GM12878 (cell line): Measurements from ENCODE around the gene SGK2. TPM values are rescaled to one million over a fixed set of nuclear protein-coding genes. Genes with fewer than 3 reads are reported as not detected.

Source experiments
- ATAC-seq: fragments of 200-7000 bp; cut with Tn5 transposase; 3 replicates; pipeline ENCODE4 v1.9.1; 2020; ENCODE audit warnings: mild to moderate bottlenecking, moderate library complexity
- BruUV-seq: library from RNA; stranded (reverse); fragments of 400-500 nt; replicated peaks from 2 replicates; lab custom pipeline; 2021; lab: Mats Ljungman, UMichigan
- CTCF ChIA-PET: fragments of 300-600 bp; sonication (Branson Sonifier 250); formaldehyde crosslinking; extraction: SDS; loops from one replicate; lab custom pipeline; 2021; ENCODE audit warnings: inconsistent platforms; lab: Yijun Ruan, JAX
- POLR2A ChIA-PET: fragments of 350-600 bp; formaldehyde crosslinking; extraction: SDS; loops from one replicate; lab custom pipeline; 2021; ENCODE audit warnings: inconsistent platforms; lab: Charles Lee
- RAD21 ChIA-PET: fragments of 300-600 bp; sonication (Branson Sonifier 250); formaldehyde crosslinking; loops from one replicate; lab custom pipeline; 2023; ENCODE audit warnings: antibody characterized with exemption; ENCODE audit not compliant: unreplicated experiment; lab: Charles Lee
- SMC1A ChIA-PET: fragments of 300-600 bp; sonication (Branson Sonifier 250); formaldehyde crosslinking; loops from one replicate; lab custom pipeline; 2023; ENCODE audit not compliant: unreplicated experiment, uncharacterized antibody; lab: Charles Lee
- DNase-seq: peaks from one replicate; pipeline ENCODE4 v3.0.0-alpha.2; 2011; ENCODE audit warnings: low read depth, low spot score
- FAIRE-seq: peaks from 3 replicates; lab custom pipeline; 2011; peaks lifted over from hg19 to GRCh38; lab: Jason Lieb, UNC
- H2AFZ ChIP-seq: 2 replicates; pipeline ENCODE4 v1.6.0; 2011; ENCODE audit warnings: low read depth, low read length, control low read depth; ENCODE audit not compliant: control insufficient read depth
- H3K27ac ChIP-seq: 2 replicates; pipeline ENCODE4 v1.5.1; 2011; ENCODE audit warnings: control low read depth; ENCODE audit not compliant: control insufficient read depth, insufficient read depth
- H3K27me3 ChIP-seq, 2 experiments: replicated peaks in 1 of 2; 2 replicates each; pipeline versions ENCODE4 v1.6.0 to v1.6.1; 2011; ENCODE audit warnings: low read length in 1 of 2; ENCODE audit not compliant: control insufficient read depth in 2 of 2, insufficient read depth in 2 of 2
- H3K36me3 ChIP-seq, 2 experiments: 2 replicates each; pipeline ENCODE4 v1.5.1; 2011; ENCODE audit warnings: low read length in 1 of 2; ENCODE audit not compliant: control insufficient read depth in 2 of 2, insufficient read depth in 2 of 2
- H3K4me1 ChIP-seq: 2 replicates; pipeline ENCODE4 v1.6.1; 2011; ENCODE audit warnings: mild to moderate bottlenecking, low read length, moderate library complexity, mixed read lengths; ENCODE audit not compliant: control insufficient read depth, insufficient read depth
- H3K4me2 ChIP-seq: 2 replicates; pipeline ENCODE4 v1.6.0; 2011; ENCODE audit warnings: control low read depth; ENCODE audit not compliant: control insufficient read depth, insufficient read depth
- H3K4me3 ChIP-seq: fragments of 200-600 bp; sonication (generic); 2 replicates; pipeline ENCODE4 v1.5.1; 2016
- H3K79me2 ChIP-seq: 2 replicates; pipeline ENCODE4 v1.6.0; 2011; ENCODE audit warnings: low read length; ENCODE audit not compliant: control insufficient read depth, insufficient read depth
- H3K9ac ChIP-seq: 2 replicates; pipeline ENCODE4 v1.8.0; 2011; ENCODE audit warnings: low read length, control low read depth, mixed read lengths; ENCODE audit not compliant: control insufficient read depth, insufficient read depth
- H3K9me3 ChIP-seq: replicated peaks from 3 replicates; pipeline ENCODE4 v1.5.1; 2011; ENCODE audit warnings: mild to moderate bottlenecking, low read length; ENCODE audit not compliant: control insufficient read depth, insufficient read depth
- H4K20me1 ChIP-seq: 2 replicates; pipeline ENCODE4 v1.6.0; 2011; ENCODE audit not compliant: control insufficient read depth, insufficient read depth
- CBFB ChIP-seq: IDR thresholded peaks from 2 replicates; pipeline ENCODE4 v1.6.1; 2016; ENCODE audit warnings: antibody characterized with exemption, low read depth
- DPF2 ChIP-seq: fragments of 450-650 bp; IDR thresholded peaks from 2 replicates; pipeline ENCODE4 v1.6.1; 2017; ENCODE audit warnings: mild to moderate bottlenecking
- HDGF ChIP-seq: fragments of 450-650 bp; IDR thresholded peaks from 2 replicates; pipeline ENCODE4 v1.6.1; 2016; ENCODE audit warnings: antibody characterized with exemption
- MYC ChIP-seq: IDR thresholded peaks from 2 replicates; pipeline ENCODE4 v1.6.1; 2011; ENCODE audit warnings: mild to moderate bottlenecking, low read length, moderate library complexity, inconsistent platforms; ENCODE audit not compliant: insufficient read depth, insufficient replicate concordance, insufficient read length, severe bottlenecking
- NFXL1 ChIP-seq: fragments of 450-650 bp; IDR thresholded peaks from 2 replicates; pipeline ENCODE4 v1.6.1; 2017; ENCODE audit warnings: antibody characterized with exemption, mild to moderate bottlenecking, borderline replicate concordance
- POLR2A ChIP-seq: IDR thresholded peaks from 2 replicates; pipeline ENCODE4 v1.6.1; 2011; ENCODE audit warnings: low read depth, mild to moderate bottlenecking, low read length
- RAD51 ChIP-seq: fragments of 450-650 bp; IDR thresholded peaks from 2 replicates; pipeline ENCODE4 v1.6.1; 2016; ENCODE audit warnings: moderate library complexity, mild to moderate bottlenecking, inconsistent platforms
- RBBP5 ChIP-seq: fragments of 200-600 bp; sonication (generic); conservative IDR thresholded peaks from 2 replicates; pipeline ENCODE4 v1.6.1; 2016
- USF1 ChIP-seq: IDR thresholded peaks from 2 replicates; pipeline ENCODE4 v1.6.1; 2011; ENCODE audit warnings: borderline replicate concordance, low read depth, mild to moderate bottlenecking, moderate library complexity, mixed read lengths, low read length; ENCODE audit not compliant: insufficient read depth; ENCODE audit errors: extremely low read length
- ZSCAN29 ChIP-seq: fragments of 450-650 bp; IDR thresholded peaks from 2 replicates; pipeline ENCODE4 v1.6.1; 2017; ENCODE audit warnings: mild to moderate bottlenecking, moderate library complexity
- WGBS: methylation state at CpG from one replicate; pipeline ENCODE4 v1.1.6; 2016; ENCODE audit warnings: low lambda C conversion rate; ENCODE audit not compliant: insufficient replicate concordance, insufficient coverage; ENCODE audit errors: missing lambda C conversion rate; 5-methylcytosine and 5-hydroxymethylcytosine counted together
- in situ Hi-C: fragments of 300-500 bp; cut with MboI; formaldehyde crosslinking; loops from 9 replicates; pipeline ENCODE4 v1.14.3; 2018; ENCODE audit warnings: mixed read lengths
- intact Hi-C: fragments of 100-400 bp; cut with micrococcal nuclease; formaldehyde crosslinking; loops from one replicate; pipeline ENCODE4 v1.14.2; 2022; ENCODE audit not compliant: unreplicated experiment
- polyA plus RNA-seq, 11 experiments: library from polyadenylated mRNA; depleted of rRNA in 4 of 11; unstranded in 6 of 11; stranded (reverse) in 5 of 11; fragments of >200 nt; fragmentation: Nextera tagmentation in 4 of 11; fragmentation: Illumina TruSeq in 1 of 11; extraction: Ambion mirVana in 4 of 11; extraction: Trizol in 1 of 11; gene quantifications; 1 replicate in 1 of 11; 2 replicates in 10 of 11; pipeline versions ENCODE4 v1.2.1 to v1.2.3, GENCODE V29; 2011 to 2016; ENCODE audit warnings: inconsistent platforms in 2 of 11, missing spikeins in 2 of 11, low read depth in 1 of 11
- total RNA-seq, 4 experiments: library from RNA; depleted of rRNA in 3 of 4; stranded (reverse); fragments of >200 nt in 3 of 4; fragmentation: Illumina TruSeq in 1 of 4; extraction: Trizol in 1 of 4; gene quantifications; 2 replicates each; pipeline versions ENCODE4 v1.2.1 to v1.2.3, GENCODE V29; 2013 to 2021
- TF ChIP-seq, protein P1 (sequence below): fragments of 450-650 bp; IDR thresholded peaks from 2 replicates; pipeline ENCODE4 v1.6.1; 2016; ENCODE audit warnings: mild to moderate bottlenecking
- TF ChIP-seq, protein P2 (sequence below): fragments of 450-650 bp; IDR thresholded peaks from 2 replicates; pipeline ENCODE4 v1.6.1; 2016; ENCODE audit warnings: mild to moderate bottlenecking
- TF ChIP-seq, protein P3 (sequence below): IDR thresholded peaks from 2 replicates; pipeline ENCODE4 v1.6.1; 2012; ENCODE audit warnings: low read depth, low read length, improper control_type of control experiment

The SGK2 gene
- total and polyA plus RNA-seq, 10 of the 15 experiments (the other 5 are each of a cell fraction or from before 2014, with no cell fraction given): 0.04 to 0.96 (median 0.22) TPM; not detected in 3

GRCh38 chr20:43516251-43516824, 42.5 kb upstream of the SGK2 start:
- ChIA-PET POLR2A (no interaction called here), RAD21 (interaction anchor here (1.0 to 1.2 kb wide), 2 partner anchors 65 to 67 kb away, joined by 3 to 5 read pairs; no protein-coding TSS in a partner anchor), SMC1A (no interaction called here), CTCF (interaction anchor here (1.3 kb wide), 1 partner anchor 67 kb away, joined by 5 read pairs; no protein-coding TSS in a partner anchor)
- H3K36me3 ChIP-seq: no peaks in the 10 kb centered on the region
- no peak for DNase-seq
- H3K79me2 ChIP-seq: peaks cover 2% of the 10 kb centered on the region
- no peak overlapping the region for H3K9ac ChIP-seq
- no TSS peak for BruUV-seq
- no peak overlapping the region for H3K4me2 ChIP-seq
- intact Hi-C loops: no loop called here
- no peak overlapping the region for H3K27ac ChIP-seq
- FAIRE-seq: no peak
- no peak overlapping the region for H2AFZ ChIP-seq
- no peak overlapping the region for H3K4me3 ChIP-seq
- in situ Hi-C loops: no loop called here
- WGBS: 50% methylated on average over 1 of the region's 1 CpG
- ATAC-seq: no peak
- no peak for TF ChIP-seq CBFB
- H3K4me1 ChIP-seq: peaks cover 3% of the 10 kb centered on the region; the same call in 1 of the 2 replicates
- no peaks in the 10 kb centered on the region for H3K27me3 ChIP-seq
- no peaks in the 10 kb centered on the region; the same call in 1 of the 3 replicates for H3K9me3 ChIP-seq
- H4K20me1 ChIP-seq: no peaks in the 10 kb centered on the region

DNA sequence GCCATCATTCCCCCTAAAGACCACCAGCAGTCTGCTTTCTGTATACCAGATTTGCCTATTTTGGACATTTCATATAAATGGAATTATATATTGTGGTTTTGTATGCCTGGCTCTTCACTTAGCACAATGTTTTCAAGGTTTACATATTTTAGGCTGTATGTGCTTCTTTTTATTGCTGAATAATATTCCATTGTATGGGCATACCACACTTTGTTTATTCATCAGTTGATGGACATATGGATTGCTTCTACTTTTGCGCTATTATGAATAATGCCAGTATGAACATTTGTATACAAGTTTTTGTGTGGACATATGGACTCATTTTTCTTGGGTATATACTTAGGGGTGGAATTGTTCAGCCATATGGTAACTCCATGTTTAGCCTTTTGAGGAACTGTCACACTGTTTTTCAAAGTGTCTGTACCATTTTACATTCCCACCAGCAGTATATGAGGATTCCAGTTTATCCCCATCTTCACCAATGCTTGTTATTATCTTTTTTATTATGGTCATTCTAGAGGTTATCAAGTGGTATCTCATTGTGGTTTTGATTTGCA, 38.7 kb upstream of the SGK2 start:
- no peak for FAIRE-seq
- ChIA-PET RAD21 (no interaction called here), SMC1A (no interaction called here), POLR2A (no interaction called here), CTCF (no interaction called here)
- 95% methylated on average over 1 of the region's 1 CpG for WGBS
- no peak overlapping the region for H2AFZ ChIP-seq
- intact Hi-C loops (no loop called here), in situ Hi-C loops (no loop called here)
- no peak for DNase-seq
- H3K79me2 ChIP-seq: peaks cover 2% of the 10 kb centered on the region; the same call in 1 of the 2 replicates
- no peak for ATAC-seq
- no peaks in the 10 kb centered on the region for H3K27me3 ChIP-seq
- no peak overlapping the region for H3K27ac ChIP-seq
- no peaks in the 10 kb centered on the region; the same call in 1 of the 3 replicates for H3K9me3 ChIP-seq
- no TSS peak for BruUV-seq
- H3K4me1 ChIP-seq: no peaks in the 10 kb centered on the region
- H3K4me3 ChIP-seq: no peak overlapping the region
- H3K36me3 ChIP-seq: no peaks in the 10 kb centered on the region
- H4K20me1 ChIP-seq: no peaks in the 10 kb centered on the region
- no peak overlapping the region for H3K4me2 ChIP-seq
- H3K9ac ChIP-seq: no peak overlapping the region
- TF ChIP-seq, protein P1, sequence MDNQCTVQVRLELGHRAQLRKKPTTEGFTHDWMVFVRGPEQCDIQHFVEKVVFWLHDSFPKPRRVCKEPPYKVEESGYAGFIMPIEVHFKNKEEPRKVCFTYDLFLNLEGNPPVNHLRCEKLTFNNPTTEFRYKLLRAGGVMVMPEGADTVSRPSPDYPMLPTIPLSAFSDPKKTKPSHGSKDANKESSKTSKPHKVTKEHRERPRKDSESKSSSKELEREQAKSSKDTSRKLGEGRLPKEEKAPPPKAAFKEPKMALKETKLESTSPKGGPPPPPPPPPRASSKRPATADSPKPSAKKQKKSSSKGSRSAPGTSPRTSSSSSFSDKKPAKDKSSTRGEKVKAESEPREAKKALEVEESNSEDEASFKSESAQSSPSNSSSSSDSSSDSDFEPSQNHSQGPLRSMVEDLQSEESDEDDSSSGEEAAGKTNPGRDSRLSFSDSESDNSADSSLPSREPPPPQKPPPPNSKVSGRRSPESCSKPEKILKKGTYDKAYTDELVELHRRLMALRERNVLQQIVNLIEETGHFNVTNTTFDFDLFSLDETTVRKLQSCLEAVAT: no peak
- TF ChIP-seq, protein P2, sequence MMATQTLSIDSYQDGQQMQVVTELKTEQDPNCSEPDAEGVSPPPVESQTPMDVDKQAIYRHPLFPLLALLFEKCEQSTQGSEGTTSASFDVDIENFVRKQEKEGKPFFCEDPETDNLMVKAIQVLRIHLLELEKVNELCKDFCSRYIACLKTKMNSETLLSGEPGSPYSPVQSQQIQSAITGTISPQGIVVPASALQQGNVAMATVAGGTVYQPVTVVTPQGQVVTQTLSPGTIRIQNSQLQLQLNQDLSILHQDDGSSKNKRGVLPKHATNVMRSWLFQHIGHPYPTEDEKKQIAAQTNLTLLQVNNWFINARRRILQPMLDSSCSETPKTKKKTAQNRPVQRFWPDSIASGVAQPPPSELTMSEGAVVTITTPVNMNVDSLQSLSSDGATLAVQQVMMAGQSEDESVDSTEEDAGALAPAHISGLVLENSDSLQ: no peak
- TF ChIP-seq, protein P3, sequence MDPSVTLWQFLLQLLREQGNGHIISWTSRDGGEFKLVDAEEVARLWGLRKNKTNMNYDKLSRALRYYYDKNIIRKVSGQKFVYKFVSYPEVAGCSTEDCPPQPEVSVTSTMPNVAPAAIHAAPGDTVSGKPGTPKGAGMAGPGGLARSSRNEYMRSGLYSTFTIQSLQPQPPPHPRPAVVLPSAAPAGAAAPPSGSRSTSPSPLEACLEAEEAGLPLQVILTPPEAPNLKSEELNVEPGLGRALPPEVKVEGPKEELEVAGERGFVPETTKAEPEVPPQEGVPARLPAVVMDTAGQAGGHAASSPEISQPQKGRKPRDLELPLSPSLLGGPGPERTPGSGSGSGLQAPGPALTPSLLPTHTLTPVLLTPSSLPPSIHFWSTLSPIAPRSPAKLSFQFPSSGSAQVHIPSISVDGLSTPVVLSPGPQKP: no peak
- no peak for TF ChIP-seq POLR2A
- no peak for TF ChIP-seq NFXL1
- no peak for TF ChIP-seq DPF2
- TF ChIP-seq RAD51: no peak
- TF ChIP-seq MYC: no peak
- TF ChIP-seq USF1: no peak
- TF ChIP-seq HDGF: no peak
- no peak for TF ChIP-seq ZSCAN29
- no peak for TF ChIP-seq RBBP5
